ENCODE results near the gene HSF2. TPM values are rescaled to one million over a fixed set of nuclear protein-coding genes. Genes with fewer than 3 reads are reported as not detected.
A peak's percentile ranks its signal among the peaks of the same experiment; 100 is the strongest.
"Not testable (repeated sequence)": the region's sequence is repeated elsewhere in the genome, so short reads cannot be mapped to it uniquely, and the experiment has no call there.

The HSF2 gene
- total RNA-seq, 2 donors from 2014 or later = 17.7 to 34.6 TPM

DNA sequence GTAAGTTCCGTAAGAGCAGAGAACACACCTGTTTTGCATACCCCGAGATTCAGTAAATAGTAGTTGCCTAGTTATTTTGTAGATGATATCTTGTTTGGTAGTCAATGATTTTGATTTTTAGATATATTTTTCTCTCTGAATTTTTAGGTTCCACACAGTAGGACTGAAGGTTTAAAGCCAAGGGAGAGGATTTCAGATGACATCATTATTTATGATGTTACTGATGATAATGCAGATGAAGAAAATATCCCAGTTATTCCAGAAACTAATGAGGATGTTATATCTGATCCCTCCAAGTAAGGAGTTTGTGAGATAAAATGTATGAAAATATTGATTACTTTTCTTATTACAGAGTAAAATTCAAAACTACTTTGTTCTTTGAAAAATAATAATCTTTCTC is 22.6 kb downstream of the HSF2 start:
- peaks cover 25 to 34% of the 10 kb centered on the region in 2 donors for H3K36me3 Mint-ChIP-seq
- no peak for ATAC-seq

DNA sequence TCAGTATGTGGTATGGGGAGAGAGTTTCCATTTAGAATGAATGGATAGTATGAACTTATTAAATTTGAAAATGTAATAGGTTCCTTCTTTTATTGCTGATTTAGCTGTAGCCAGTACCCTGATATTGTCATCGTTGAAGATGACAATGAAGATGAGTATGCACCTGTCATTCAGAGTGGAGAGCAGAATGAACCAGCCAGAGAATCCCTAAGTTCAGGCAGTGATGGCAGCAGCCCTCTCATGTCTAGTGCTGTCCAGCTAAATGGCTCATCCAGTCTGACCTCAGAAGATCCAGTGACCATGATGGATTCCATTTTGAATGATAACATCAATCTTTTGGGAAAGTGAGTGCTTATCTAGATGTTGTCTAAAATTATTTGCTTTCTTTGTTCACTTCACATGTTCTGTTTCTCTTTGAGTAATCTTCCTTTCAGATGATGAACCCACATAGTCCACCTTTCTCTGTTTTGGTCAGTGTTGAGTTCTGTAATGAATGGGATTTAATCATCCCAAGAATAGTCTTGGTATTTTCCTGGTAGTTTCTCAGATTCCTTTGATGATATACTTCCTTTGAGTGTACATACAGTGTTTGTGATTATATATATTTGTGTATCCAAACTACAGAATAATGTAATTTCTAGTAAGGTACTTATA is 23.3 kb downstream of the HSF2 start:
- Mint-ChIP-seq H3K9me3 (no peaks in the 10 kb centered on the region), H3K36me3 (peaks cover 28 to 39% of the 10 kb centered on the region in 2 donors), H3K27ac (no peak overlapping the region)
- DNase-seq (ENCODE audit: low spot score in 2 of 2) (no peak), ATAC-seq (peak; percentile 90 to 93)

More for the DNA sequence above, 22.6 kb downstream of the HSF2 start:
- DNase-seq (ENCODE audit: low spot score in 2 of 2) = no peak
- H3K27ac Mint-ChIP-seq = no peak overlapping the region
- no peaks in the 10 kb centered on the region for H3K9me3 Mint-ChIP-seq

DNA sequence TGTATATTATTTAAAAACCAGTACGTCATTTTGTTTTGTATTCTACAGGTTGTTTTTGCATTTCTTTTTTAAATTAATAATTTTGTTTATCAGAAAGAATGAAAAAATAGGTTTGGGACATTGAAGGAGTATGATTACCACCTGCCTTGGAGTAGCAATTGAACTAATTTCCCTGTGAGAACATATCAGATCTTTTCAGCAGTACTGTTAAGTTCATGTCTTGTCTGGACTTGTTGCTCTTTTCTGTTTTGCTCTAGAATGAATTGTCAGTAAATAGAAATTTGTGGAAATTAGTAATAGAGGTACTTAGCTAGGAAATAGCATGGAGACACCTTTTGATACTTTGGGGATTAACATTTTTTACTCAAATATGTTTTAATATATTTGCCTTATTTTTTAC is 24.3 kb downstream of the HSF2 start:
- ATAC-seq (no peak), DNase-seq (ENCODE audit: low spot score in 2 of 2) (no peak)
- peaks cover 28 to 39% of the 10 kb centered on the region in 2 donors for H3K36me3 Mint-ChIP-seq
- no peak overlapping the region for H3K27ac Mint-ChIP-seq
- no peaks in the 10 kb centered on the region for H3K9me3 Mint-ChIP-seq

DNA sequence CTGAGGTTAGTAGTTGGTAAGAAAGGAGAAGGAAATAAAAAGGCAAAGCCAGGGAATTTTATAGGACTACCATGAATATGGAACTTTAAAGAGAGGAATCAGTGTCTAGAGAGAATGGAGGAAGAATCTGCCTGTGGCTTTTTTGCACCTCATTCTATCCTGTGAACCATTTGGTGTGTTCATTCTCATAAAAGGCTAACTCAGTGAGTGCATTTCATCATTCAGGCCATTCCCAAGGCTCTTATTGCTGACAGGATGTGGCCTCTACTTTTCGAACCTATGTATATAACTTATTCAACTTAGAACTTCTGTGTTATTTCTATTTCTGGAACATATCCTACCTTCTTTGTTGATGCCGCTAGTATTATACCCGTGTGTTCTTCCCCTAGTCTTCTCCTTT is 27.1 kb downstream of the HSF2 start:
- Mint-ChIP-seq H3K9me3 (no peaks in the 10 kb centered on the region), H3K36me3 (peaks cover 28 to 36% of the 10 kb centered on the region in 2 donors), H3K27ac (no peak overlapping the region)
- DNase-seq (ENCODE audit: low spot score in 2 of 2) (no peak), ATAC-seq (no peak)

DNA sequence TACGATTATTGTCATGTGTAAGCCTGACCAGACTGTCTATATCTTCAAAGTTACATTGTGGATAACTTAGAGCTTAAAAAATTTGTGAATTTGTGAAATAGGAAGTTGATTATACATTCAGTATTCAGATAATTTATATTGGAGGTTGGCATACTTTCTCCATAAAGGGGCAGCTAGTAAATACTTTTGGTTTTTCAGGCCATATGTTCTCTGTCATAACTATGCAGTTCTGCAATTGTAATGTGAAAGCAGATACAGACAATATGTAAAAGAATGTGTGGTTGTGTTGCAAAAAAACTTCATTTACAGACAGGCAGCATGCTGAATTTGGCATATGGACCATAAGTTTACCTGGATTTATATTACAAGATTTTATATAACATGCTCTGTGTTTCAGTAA is 29.3 kb downstream of the HSF2 start:
- ATAC-seq (no peak), DNase-seq (ENCODE audit: low spot score in 2 of 2) (no peak)
- H3K27ac Mint-ChIP-seq = no peak overlapping the region

DNA sequence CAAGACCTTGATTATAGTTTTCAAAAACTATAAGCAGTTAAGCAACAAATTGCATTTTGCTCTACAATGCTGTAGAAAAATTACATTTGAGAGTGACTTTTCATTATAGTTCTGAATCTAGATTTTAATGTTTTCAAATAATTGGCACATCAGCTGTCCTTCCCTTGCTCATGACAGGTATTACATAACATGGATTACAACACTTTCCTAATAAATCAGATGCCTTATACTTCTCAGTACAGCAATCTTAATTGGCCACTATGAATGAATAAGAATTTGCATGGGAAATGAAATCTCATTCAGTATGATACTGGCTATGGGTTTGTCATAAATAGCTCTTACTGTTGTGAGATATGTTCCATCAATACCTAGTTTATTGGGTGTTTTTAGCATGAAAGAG is 29.9 kb downstream of the HSF2 start:
- Mint-ChIP-seq H3K9me3 (no peaks in the 10 kb centered on the region), H3K27ac (no peak overlapping the region), H3K36me3 (peaks cover 24 to 48% of the 10 kb centered on the region in 2 donors)
- no peak for DNase-seq (ENCODE audit: low spot score in 2 of 2)
- ATAC-seq = no peak

More for the DNA sequence above, 29.3 kb downstream of the HSF2 start:
- Mint-ChIP-seq H3K36me3 (peaks cover 28 to 48% of the 10 kb centered on the region in 2 donors), H3K9me3 (no peaks in the 10 kb centered on the region)

DNA sequence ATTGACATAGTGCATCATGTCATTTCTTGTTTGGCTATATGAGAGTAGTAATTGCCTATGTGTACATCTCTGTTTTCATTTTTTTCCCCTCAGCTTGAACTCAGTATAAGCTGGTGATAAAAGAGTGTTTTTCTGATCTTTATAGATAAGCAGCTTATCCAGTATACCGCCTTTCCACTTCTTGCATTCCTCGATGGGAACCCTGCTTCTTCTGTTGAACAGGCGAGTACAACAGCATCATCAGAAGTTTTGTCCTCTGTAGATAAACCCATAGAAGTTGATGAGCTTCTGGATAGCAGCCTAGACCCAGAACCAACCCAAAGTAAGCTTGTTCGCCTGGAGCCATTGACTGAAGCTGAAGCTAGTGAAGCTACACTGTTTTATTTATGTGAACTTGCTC is 32.3 kb downstream of the HSF2 start:
- peaks cover 12 to 43% of the 10 kb centered on the region in 2 donors for H3K36me3 Mint-ChIP-seq
- no peak overlapping the region for H3K27ac Mint-ChIP-seq
- no peak for ATAC-seq
- no peak for DNase-seq (ENCODE audit: low spot score in 2 of 2)
- no peaks in the 10 kb centered on the region for H3K9me3 Mint-ChIP-seq

DNA sequence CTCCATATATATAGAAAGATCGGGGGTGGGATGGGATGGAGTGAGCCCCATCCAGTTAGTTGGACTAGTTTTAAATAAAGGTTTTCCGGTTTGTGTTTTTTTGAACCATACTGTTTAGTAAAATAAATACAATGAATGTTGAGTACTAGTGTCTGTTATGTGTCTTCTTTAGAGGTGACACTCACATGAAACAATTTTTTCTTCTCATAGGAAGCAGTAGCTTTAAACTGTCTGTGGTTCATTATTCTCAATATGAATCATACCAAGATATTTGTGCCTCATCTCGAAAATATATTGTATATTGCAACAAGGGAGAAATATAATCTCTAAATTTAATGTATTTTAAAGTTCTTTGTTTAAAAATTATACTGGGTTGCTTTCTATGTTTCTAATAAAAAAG is 33.4 kb downstream of the HSF2 start:
- H3K27ac Mint-ChIP-seq = no peak overlapping the region
- ATAC-seq (peak in 1 of 2 donors; percentile 66), DNase-seq (ENCODE audit: low spot score in 2 of 2) (no peak)
- peaks cover under 1 to 2% of the 10 kb centered on the region in 2 donors for H3K9me3 Mint-ChIP-seq
- H3K36me3 Mint-ChIP-seq = peaks cover 14 to 46% of the 10 kb centered on the region in 2 donors

DNA sequence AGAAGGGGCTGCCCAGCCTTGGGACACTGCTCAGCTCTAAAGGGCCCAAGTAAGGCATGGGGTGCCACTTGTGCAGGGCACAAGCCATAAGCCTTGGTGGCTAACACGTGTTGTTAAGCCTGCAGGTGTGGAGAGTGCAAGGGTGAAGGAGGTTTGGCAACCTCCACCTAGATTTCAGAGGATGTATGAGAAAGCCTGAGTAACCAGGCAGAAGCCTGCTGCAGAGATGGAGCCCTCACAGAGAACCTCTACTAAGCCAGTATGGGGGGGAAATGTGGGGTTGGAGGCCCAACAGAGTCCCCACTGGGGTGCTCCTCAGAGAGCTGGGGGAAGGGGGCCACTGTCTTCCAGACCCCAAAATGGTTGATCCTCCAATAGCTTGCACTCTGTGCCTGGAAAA is 39.5 kb downstream of the HSF2 start:
- ATAC-seq (no peak), DNase-seq (ENCODE audit: low spot score in 2 of 2) (no peak)
- Mint-ChIP-seq H3K27ac (no peak overlapping the region), H3K36me3 (peaks cover 44 to 66% of the 10 kb centered on the region in 2 donors), H3K9me3 (peaks cover 20% of the 10 kb centered on the region in 2 donors)

DNA sequence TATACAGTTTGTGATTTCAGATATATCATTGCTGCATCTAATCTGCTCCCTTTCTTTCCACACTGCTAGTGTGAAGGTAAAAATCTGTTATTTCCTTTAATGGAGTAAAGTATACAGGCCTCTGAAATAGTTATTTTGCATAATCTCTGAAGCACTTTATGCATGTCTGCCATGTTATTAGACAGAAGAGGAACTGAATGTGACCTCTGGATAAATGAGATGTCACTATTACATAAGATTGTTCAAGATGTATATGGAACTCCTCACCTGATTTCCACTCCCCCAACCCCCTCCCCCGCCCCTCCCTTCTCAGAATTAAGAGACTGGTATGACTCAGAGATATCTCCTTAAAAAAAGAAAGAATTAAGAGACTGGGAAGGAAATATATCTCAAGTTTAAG is 45.8 kb downstream of the HSF2 start:
- no peak for ATAC-seq
- Mint-ChIP-seq H3K9me3 (no peaks in the 10 kb centered on the region), H3K27ac (no peak overlapping the region), H3K36me3 (peaks cover 22 to 45% of the 10 kb centered on the region in 2 donors)
- no peak for DNase-seq (ENCODE audit: low spot score in 2 of 2)

DNA sequence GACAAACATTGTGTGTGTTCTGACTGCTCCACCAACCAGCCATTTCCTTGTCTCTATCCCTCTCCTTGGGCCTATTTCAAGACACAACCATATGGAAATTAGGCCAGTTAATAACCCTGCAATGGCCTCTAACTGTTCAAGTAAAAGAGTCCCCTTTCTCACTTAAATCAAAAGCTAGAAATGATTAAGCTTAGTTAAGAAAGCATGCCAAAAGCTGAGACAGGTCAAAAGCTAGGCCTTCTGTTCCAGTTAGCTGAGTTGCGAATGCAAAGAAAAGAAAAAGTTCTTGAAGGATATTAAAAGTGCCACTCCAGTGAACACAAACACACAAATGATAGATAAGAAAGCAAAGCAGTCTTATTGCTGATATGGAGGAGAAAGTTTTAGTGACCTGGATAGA is 49.6 kb downstream of the HSF2 start:
- DNase-seq (ENCODE audit: low spot score in 2 of 2) (no peak), ATAC-seq (no peak)
- peak overlapping the region in 1 of 2 donors; percentile 44 for H3K27ac Mint-ChIP-seq
- no peaks in the 10 kb centered on the region for H3K9me3 Mint-ChIP-seq
- peaks cover 21 to 47% of the 10 kb centered on the region in 2 donors for H3K36me3 Mint-ChIP-seq

DNA sequence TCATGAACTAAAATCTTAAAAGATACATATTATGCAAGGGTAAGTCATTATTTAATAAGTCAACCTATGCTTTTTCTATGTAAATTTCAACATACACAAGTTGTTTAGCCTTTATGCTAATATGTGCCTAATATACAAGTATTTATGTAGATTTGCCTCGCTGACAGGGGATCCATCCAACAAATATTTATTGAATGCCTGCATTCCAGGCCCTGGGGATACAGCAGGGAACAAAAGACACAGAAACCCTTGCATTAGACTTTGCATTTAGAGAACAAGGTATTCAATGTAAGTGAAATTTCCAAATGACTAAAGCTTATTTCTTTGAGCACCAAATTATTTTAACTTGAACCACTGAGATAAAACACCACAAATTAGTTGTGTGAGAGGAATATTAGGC is 53.1 kb downstream of the HSF2 start:
- peaks cover 10 to 45% of the 10 kb centered on the region in 2 donors for H3K36me3 Mint-ChIP-seq
- H3K27ac Mint-ChIP-seq = no peak overlapping the region
- DNase-seq (ENCODE audit: low spot score in 2 of 2) (no peak), ATAC-seq (no peak)
- H3K9me3 Mint-ChIP-seq = no peaks in the 10 kb centered on the region

DNA sequence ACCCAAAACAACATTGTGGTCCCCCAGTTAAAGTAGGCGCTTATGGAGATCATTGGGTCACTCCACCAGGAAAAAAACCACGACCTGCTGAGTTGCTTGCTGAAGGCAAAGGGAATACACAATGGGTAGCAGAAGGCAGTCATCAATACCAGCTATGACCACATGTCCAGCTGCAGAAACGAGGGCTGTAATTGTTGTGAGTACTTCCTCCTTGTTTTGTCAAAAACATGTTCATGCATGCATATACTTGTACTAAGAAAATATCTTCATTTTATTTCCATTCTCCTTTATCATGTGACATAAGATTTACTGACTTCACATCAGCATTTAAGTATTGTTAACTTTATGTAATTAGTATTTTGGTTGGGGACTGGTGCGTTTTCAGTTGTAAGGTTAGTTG is 55.2 kb downstream of the HSF2 start:
- DNase-seq (ENCODE audit: low spot score in 2 of 2) = no peak
- ATAC-seq = no peak
- Mint-ChIP-seq H3K27ac (peak overlapping the region in 1 of 2 donors; percentile 38), H3K9me3 (no peaks in the 10 kb centered on the region), H3K36me3 (peaks cover 5 to 50% of the 10 kb centered on the region in 2 donors)

DNA sequence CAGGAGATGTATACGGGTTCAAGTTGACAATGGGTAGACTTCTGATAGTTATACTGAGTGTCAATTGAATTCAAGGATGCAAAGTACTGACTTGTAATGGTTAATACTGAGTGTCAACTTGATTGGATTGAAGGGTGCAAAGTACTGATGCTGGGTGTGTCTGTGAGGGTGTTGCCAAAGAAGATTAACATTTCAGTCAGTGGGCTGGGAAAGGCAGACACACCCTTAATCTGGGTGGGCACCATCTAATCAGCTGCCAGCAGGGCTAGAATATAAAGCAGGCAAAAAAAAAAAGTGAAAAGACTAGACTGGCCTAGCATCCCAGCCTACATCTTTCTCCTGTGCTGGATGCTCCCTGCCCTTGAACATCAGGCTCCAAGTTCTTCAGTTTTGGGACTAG is 55.7 kb downstream of the HSF2 start:
- not testable (repeated sequence) for H3K9me3 Mint-ChIP-seq; DNase-seq (ENCODE audit: low spot score in 2 of 2); ATAC-seq
- peaks cover 5 to 46% of the 10 kb centered on the region in 2 donors for H3K36me3 Mint-ChIP-seq
- peak overlapping the region in 1 of 2 donors; percentile 38 for H3K27ac Mint-ChIP-seq

DNA sequence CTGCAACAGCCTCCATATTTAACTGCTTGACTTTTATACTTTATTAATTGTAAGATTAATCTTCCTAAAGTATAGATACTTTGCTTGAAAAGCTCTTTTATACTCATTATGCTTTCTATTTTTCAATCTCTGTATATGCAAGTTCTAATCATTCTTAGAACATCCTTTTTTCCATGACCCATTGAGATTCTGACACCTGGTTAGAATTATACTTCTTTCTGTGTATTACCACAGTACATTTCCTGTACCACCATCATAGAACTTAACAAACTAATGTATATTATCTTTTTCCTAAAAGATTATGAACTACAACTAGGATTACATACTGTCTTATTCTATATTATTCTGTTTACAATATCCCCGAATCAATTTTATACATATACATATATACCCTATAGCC is 58.6 kb downstream of the HSF2 start:
- H3K36me3 Mint-ChIP-seq = peaks cover 5 to 46% of the 10 kb centered on the region in 2 donors
- no peak for ATAC-seq
- no peak for DNase-seq (ENCODE audit: low spot score in 2 of 2)
- no peaks in the 10 kb centered on the region for H3K9me3 Mint-ChIP-seq
- peak overlapping the region in 1 of 2 donors; percentile 18 for H3K27ac Mint-ChIP-seq

DNA sequence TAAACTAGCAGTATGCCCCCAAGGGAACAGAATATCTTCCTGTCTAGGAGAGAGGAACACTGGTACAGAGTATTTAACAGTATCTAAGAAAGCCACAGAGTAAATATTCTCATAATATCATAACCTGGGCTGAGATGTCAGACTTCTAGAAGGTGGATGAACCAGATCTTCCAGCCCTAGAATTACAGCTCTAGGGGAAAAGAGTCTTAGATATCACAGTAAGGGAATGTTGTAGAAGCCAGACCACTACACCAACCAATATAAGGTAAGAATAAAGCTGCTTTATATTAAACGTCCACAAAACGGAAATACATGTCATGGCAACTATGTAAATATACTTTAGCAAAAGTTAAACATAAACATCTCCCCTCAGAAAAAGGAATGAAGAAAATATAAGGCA is 59.8 kb downstream of the HSF2 start:
- no peak for ATAC-seq
- Mint-ChIP-seq H3K9me3 (no peaks in the 10 kb centered on the region), H3K27ac (peak overlapping the region; percentile 8 to 29), H3K36me3 (peaks cover 0 to 43% of the 10 kb centered on the region in 2 donors)
- DNase-seq (ENCODE audit: low spot score in 2 of 2) = no peak

DNA sequence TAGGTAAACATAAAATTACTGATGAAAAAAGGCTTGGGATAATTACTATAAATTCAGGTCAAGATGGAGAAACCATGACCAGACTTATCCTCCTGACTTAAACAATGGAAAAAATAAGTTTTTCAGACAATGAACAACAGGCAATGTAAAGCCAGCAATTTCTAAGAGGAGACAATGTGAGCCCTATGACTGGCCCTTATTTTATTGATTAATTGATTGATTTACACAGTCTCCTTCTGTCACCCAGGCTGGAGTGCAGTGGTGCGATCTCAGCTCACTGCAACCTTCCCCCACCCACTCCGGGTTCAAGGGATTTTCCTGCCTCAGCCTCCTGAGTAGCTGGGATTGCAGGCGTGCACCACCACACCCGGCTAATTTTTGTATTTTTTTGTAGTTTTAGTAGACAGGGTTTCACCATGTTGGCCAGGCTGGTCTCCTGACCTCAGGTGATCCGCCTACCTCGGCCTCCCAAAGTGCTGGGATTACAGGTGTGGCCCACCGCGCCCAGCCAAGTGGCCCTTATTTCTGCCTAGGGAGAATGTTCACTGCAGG is 60.5 kb downstream of the HSF2 start:
- not testable (repeated sequence) for H3K9me3 Mint-ChIP-seq; DNase-seq (ENCODE audit: low spot score in 2 of 2); H3K27ac Mint-ChIP-seq; ATAC-seq
- H3K36me3 Mint-ChIP-seq = peaks cover 0 to 37% of the 10 kb centered on the region in 2 donors

DNA sequence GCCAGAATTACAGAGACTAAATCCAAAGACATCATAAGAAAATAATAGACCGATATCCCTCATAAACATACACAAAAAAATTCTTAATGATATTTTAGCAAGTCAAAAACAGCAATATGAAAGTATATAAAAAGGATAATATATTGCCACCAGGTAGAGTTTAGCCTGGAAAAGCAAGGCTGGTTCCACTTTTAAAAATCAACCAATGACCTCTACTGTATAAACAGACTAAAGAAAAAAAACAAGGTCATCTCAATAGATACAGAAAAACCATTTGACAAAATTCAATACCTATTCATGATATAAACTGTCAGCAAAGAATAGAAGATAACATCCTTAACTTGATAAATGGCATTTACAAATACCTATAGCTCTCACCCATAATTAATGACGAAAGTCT is 62.4 kb downstream of the HSF2 start:
- H3K9me3 Mint-ChIP-seq = no peaks in the 10 kb centered on the region
- no peak for ATAC-seq
- no peak for DNase-seq (ENCODE audit: low spot score in 2 of 2)
- H3K36me3 Mint-ChIP-seq = peaks cover 0 to 47% of the 10 kb centered on the region in 2 donors
- no peak overlapping the region for H3K27ac Mint-ChIP-seq
